Cerebellar nuclear complex (tissue), 1 donor: ENCODE data around the gene IRX2.

Experiments
- DNase-seq, 2 experiments: peaks; one replicate each; lab custom pipeline; 2025; lab: John Stamatoyannopoulos, UW

The IRX2 gene

GRCh38 chr5:2718115-2718514, 33.4 kb downstream of the IRX2 start:
- DNase-seq: no peak

- DNase-seq: no peak
These were observed 35.6 kb downstream of the IRX2 start for GRCh38 chr5:2715856-2716255.

- DNase-seq: no peak
These were observed 36.7 kb downstream of the IRX2 start for GRCh38 chr5:2714805-2715204.

GRCh38 chr5:2714026-2714425, 37.5 kb downstream of the IRX2 start:
- DNase-seq: no peak

- DNase-seq: no peak
These were observed 39.7 kb downstream of the IRX2 start for GRCh38 chr5:2711446-2712425.

GRCh38 chr5:2710910-2711309, 40.6 kb downstream of the IRX2 start:
- no peak for DNase-seq

GRCh38 chr5:2709976-2710689, 41.3 kb downstream of the IRX2 start:
- DNase-seq: no peak

GRCh38 chr5:2708751-2709150, 42.7 kb downstream of the IRX2 start:
- DNase-seq: no peak

GRCh38 chr5:2708132-2708531, 43.3 kb downstream of the IRX2 start:
- no peak for DNase-seq

GRCh38 chr5:2705861-2706260, 45.6 kb downstream of the IRX2 start:
- DNase-seq: no peak

- DNase-seq: no peak
These were observed 46.5 kb downstream of the IRX2 start for GRCh38 chr5:2704806-2705645.

GRCh38 chr5:2704111-2704510, 47.4 kb downstream of the IRX2 start:
- DNase-seq: no peak

- no peak for DNase-seq
These were observed 47.9 kb downstream of the IRX2 start for GRCh38 chr5:2703615-2704014.

- no peak for DNase-seq
These were observed 48.4 kb downstream of the IRX2 start for GRCh38 chr5:2703041-2703440.

- no peak for DNase-seq
These were observed 49.2 kb downstream of the IRX2 start for GRCh38 chr5:2702096-2702879.

- no peak for DNase-seq
These were observed 49.9 kb downstream of the IRX2 start for GRCh38 chr5:2701592-2701991.

- DNase-seq: no peak
These were observed 50.6 kb downstream of the IRX2 start for GRCh38 chr5:2700876-2701275.

- DNase-seq: no peak
These were observed 51.8 kb downstream of the IRX2 start for GRCh38 chr5:2699686-2700085.

GRCh38 chr5:2699231-2699630, 52.2 kb downstream of the IRX2 start:
- no peak for DNase-seq

GRCh38 chr5:2698581-2698980, 52.9 kb downstream of the IRX2 start:
- DNase-seq: no peak

- DNase-seq: no peak
These were observed 53.9 kb downstream of the IRX2 start for GRCh38 chr5:2697446-2698200.
